ENCODE results near the gene TM9SF4. TPM values are rescaled to one million over a fixed set of nuclear protein-coding genes. Genes with fewer than 3 reads are reported as not detected.

TM9SF4 gene
- total and polyA plus RNA-seq, 2 of the 8 experiments (the other 6 are each of a cell fraction or from before 2014, with no cell fraction given), result 38.4 to 68.7 TPM

GRCh38 chr20:32140603-32141002 lies 31.1 kb downstream of the TM9SF4 start:
- Histone ChIP-seq H4K8ac (ENCODE audit: extremely low read depth, insufficient read depth, low read length) (no peak overlapping the region), H3K18ac (ENCODE audit: extremely low read depth, low read length) (no peak overlapping the region), H3K14ac (ENCODE audit: insufficient read length) (no peak overlapping the region), H2AK5ac (ENCODE audit: low read depth, low read length) (no peak overlapping the region), H2BK20ac (ENCODE audit: low read length) (no peak overlapping the region), H3K4me2 (ENCODE audit: insufficient read depth in 1 of 2, low read depth in 2 of 2, low read length in 2 of 2) (no peak overlapping the region), H4K91ac (replicated peaks; ENCODE audit: insufficient read length, low read length) (no peak overlapping the region), H3K9me3 (ENCODE audit: insufficient read depth in 2 of 2, low read depth in 1 of 2, low read length in 1 of 2) (no peaks in the 10 kb centered on the region), H3K4me3 (ENCODE audit: extremely low read depth in 1 of 4, insufficient read depth in 2 of 4, low read depth in 3 of 4, low read length in 4 of 4) (no peak overlapping the region), H3K9ac (replicated peaks in 1 of 4; ENCODE audit: extremely low read depth in 1 of 4, low read depth in 3 of 4, low read length in 3 of 4) (no peak overlapping the region), H3K23me2 (ENCODE audit: low read depth, low read length) (no peaks in the 10 kb centered on the region), H3K27me3 (replicated peaks in 1 of 4; ENCODE audit: control insufficient read depth in 3 of 4, extremely low read depth in 1 of 4, insufficient read depth in 3 of 4, low read length in 3 of 4) (no peaks in the 10 kb centered on the region; a peak in 1 of 7 replicates), H4K5ac (ENCODE audit: insufficient read length, low read depth, low read length) (no peak overlapping the region), H3K79me2 (ENCODE audit: control insufficient read depth in 1 of 2, insufficient read depth in 2 of 2, low read length in 2 of 2) (no peaks in the 10 kb centered on the region), H3K4me1 (replicated peaks in 1 of 4; ENCODE audit: control insufficient read depth in 3 of 4, insufficient read depth in 4 of 4, low read length in 3 of 4) (no peaks in the 10 kb centered on the region), H3K36me3 (ENCODE audit: control insufficient read depth in 2 of 4, insufficient read depth in 4 of 4, low read length in 3 of 4) (peaks cover 48 to 59% (median 55%) of the 10 kb centered on the region in 4 experiments), H2BK12ac (ENCODE audit: low read depth, low read length) (no peak overlapping the region), H4K20me1 (replicated peaks in 1 of 2; ENCODE audit: control insufficient read depth in 1 of 2, insufficient read depth in 2 of 2, low read length in 2 of 2) (peaks cover 0 to 1% of the 10 kb centered on the region in 2 experiments), H2AFZ (ENCODE audit: low read length) (no peak overlapping the region), H3K56ac (replicated peaks; ENCODE audit: insufficient read length, low read depth, low read length) (no peak overlapping the region), H3K27ac (ENCODE audit: low read depth, low read length) (no peak overlapping the region), H2BK120ac (replicated peaks; ENCODE audit: low read depth, low read length) (no peak overlapping the region), H3K4ac (replicated peaks; ENCODE audit: insufficient read length, low read depth, low read length) (no peak overlapping the region), H2BK5ac (ENCODE audit: low read depth, low read length) (no peak overlapping the region), H2BK15ac (ENCODE audit: low read length) (no peak overlapping the region), H3K79me1 (ENCODE audit: low read depth, low read length) (no peaks in the 10 kb centered on the region; the same call in 1 of the 2 replicates), H3K23ac (ENCODE audit: insufficient read length) (no peak overlapping the region)
- ChIA-PET POLR2A (ENCODE audit: partially characterized antibody) (no interaction called here), CTCF (ENCODE audit: partially characterized antibody) (interaction anchor here (0.9 to 1.0 kb wide), 2 partner anchors 14 to 48 kb away, joined by 3 read pairs; no protein-coding TSS in a partner anchor)
- WGBS, 2 experiments (ENCODE audit: extremely low coverage in 1 of 2, insufficient coverage in 1 of 2, insufficient read length in 1 of 2, insufficient replicate concordance in 2 of 2, low coverage in 1 of 2, low lambda C conversion rate in 2 of 2, missing lambda C conversion rate in 1 of 2), result 76% methylated on average over 4 of the region's 4 CpGs; no CpG with 5 or more reads in 1 of the 2 experiments
- FAIRE-seq, result no peak
- DNase-seq (ENCODE audit: low read depth in 1 of 2, low spot score in 2 of 2), result no peak
- TF ChIP-seq POLR2AphosphoS5 (IDR thresholded peaks at IDR 0.05; ENCODE audit: low read depth, low read length) (no peak), EZH2 (IDR thresholded peaks at IDR 0.05; ENCODE audit: low read depth, low read length, severe bottlenecking) (no peak), EP300 (IDR thresholded peaks at IDR 0.05; ENCODE audit: borderline replicate concordance in 1 of 2, low read depth in 2 of 2, low read length in 2 of 2) (no peak), NRF1 (IDR thresholded peaks at IDR 0.05; ENCODE audit: low read depth, low read length) (no peak), RNF2 (IDR thresholded peaks at IDR 0.05; ENCODE audit: borderline replicate concordance, low read depth, low read length, missing control alignments, poor library complexity, severe bottlenecking) (no peak), CREB1 (IDR thresholded peaks at IDR 0.05) (no peak), CTCF (IDR thresholded peaks at IDR 0.05; ENCODE audit: control extremely low read depth in 1 of 3, insufficient read depth in 1 of 3, low read depth in 1 of 3, low read length in 3 of 3) (no peak), JUND (IDR thresholded peaks at IDR 0.05; ENCODE audit: low read length) (no peak), SIRT6 (IDR thresholded peaks at IDR 0.05; ENCODE audit: low read length) (no peak), KDM4A (IDR thresholded peaks at IDR 0.05; ENCODE audit: low read depth, low read length, severe bottlenecking) (no peak), TCF12 (IDR thresholded peaks at IDR 0.05; ENCODE audit: low read depth, low read length) (no peak), ASH2L (IDR thresholded peaks at IDR 0.05; ENCODE audit: low read length) (no peak)

All from H1 (cell line).